ENCODE results near the gene RBFA. TPM values are rescaled to one million over a fixed set of nuclear protein-coding genes. Genes with fewer than 3 reads are reported as not detected.
"Not testable (repeated sequence)": the region's sequence is repeated elsewhere in the genome, so short reads cannot be mapped to it uniquely, and the experiment has no call there.

Gene RBFA
- total RNA-seq, 2 donors from 2014 or later, result 23.0 to 47.3 TPM

- Mint-ChIP-seq H3K4me1 (ENCODE audit: low read depth in 2 of 2) (no peaks in the 10 kb centered on the region), H3K9me3 (peaks cover 4% of the 10 kb centered on the region), H3K27me3 (no peaks in the 10 kb centered on the region), H3K4me3 (no peak overlapping the region), H3K36me3 (peaks cover 12% of the 10 kb centered on the region), H3K27ac (no peak overlapping the region)
- ATAC-seq (no peak), DNase-seq (ENCODE audit: low spot score) (no peak)
Observed at GRCh38 chr18:80009661-80010550, 24.3 kb upstream of the RBFA start.

- Mint-ChIP-seq H3K27ac (no peak overlapping the region), H3K4me1 (ENCODE audit: low read depth in 2 of 2) (no peaks in the 10 kb centered on the region), H3K36me3 (peaks cover 12% of the 10 kb centered on the region), H3K4me3 (no peak overlapping the region), H3K9me3 (peaks cover 4% of the 10 kb centered on the region), H3K27me3 (no peaks in the 10 kb centered on the region)
- ATAC-seq, result no peak
- DNase-seq (ENCODE audit: low spot score), result no peak
Observed at GRCh38 chr18:80010551-80010906, 23.7 kb upstream of the RBFA start.

- not testable (repeated sequence) for H3K27me3 Mint-ChIP-seq; H3K4me3 Mint-ChIP-seq; H3K4me1 Mint-ChIP-seq (ENCODE audit: low read depth in 2 of 2); ATAC-seq; H3K9me3 Mint-ChIP-seq; H3K27ac Mint-ChIP-seq; DNase-seq (ENCODE audit: low spot score)
- H3K36me3 Mint-ChIP-seq, result peaks cover 12% of the 10 kb centered on the region
Observed at GRCh38 chr18:80011496-80012137, 22.6 kb upstream of the RBFA start.

- no peak for DNase-seq (ENCODE audit: low spot score)
- Mint-ChIP-seq H3K9me3 (peaks cover 4% of the 10 kb centered on the region), H3K27ac (no peak overlapping the region), H3K36me3 (peaks cover 12% of the 10 kb centered on the region), H3K4me3 (no peak overlapping the region), H3K27me3 (no peaks in the 10 kb centered on the region), H3K4me1 (ENCODE audit: low read depth in 2 of 2) (no peaks in the 10 kb centered on the region)
- no peak for ATAC-seq
Observed at GRCh38 chr18:80012714-80013113, 21.5 kb upstream of the RBFA start.

GRCh38 chr18:80022613-80023012, 11.6 kb upstream of the RBFA start:
- Mint-ChIP-seq H3K4me3 (no peak overlapping the region), H3K27me3 (no peaks in the 10 kb centered on the region), H3K9me3 (peaks cover 18% of the 10 kb centered on the region), H3K4me1 (ENCODE audit: low read depth in 2 of 2) (no peaks in the 10 kb centered on the region), H3K36me3 (peaks cover 82% of the 10 kb centered on the region), H3K27ac (no peak overlapping the region)
- DNase-seq (ENCODE audit: low spot score) (no peak), ATAC-seq (no peak)

- H3K4me1 Mint-ChIP-seq (ENCODE audit: low read depth in 2 of 2), result no peaks in the 10 kb centered on the region
Observed at GRCh38 chr18:80023173-80023572, 11.1 kb upstream of the RBFA start.

GRCh38 chr18:80026363-80026762, 7.9 kb upstream of the RBFA start:
- peaks cover 65% of the 10 kb centered on the region for H3K36me3 Mint-ChIP-seq
- DNase-seq (ENCODE audit: low spot score) (no peak), ATAC-seq (no peak)
- H3K4me1 Mint-ChIP-seq (ENCODE audit: low read depth in 2 of 2), result no peaks in the 10 kb centered on the region
- peaks cover 10% of the 10 kb centered on the region for H3K9me3 Mint-ChIP-seq
- no peaks in the 10 kb centered on the region for H3K27me3 Mint-ChIP-seq
- no peak overlapping the region for H3K4me3 Mint-ChIP-seq
- H3K27ac Mint-ChIP-seq, result no peak overlapping the region

More at GRCh38 chr18:80023173-80023572, 11.1 kb upstream of the RBFA start:
- peaks cover 79% of the 10 kb centered on the region for H3K36me3 Mint-ChIP-seq
- no peak for DNase-seq (ENCODE audit: low spot score)
- peaks cover 15% of the 10 kb centered on the region for H3K9me3 Mint-ChIP-seq
- no peak overlapping the region for H3K4me3 Mint-ChIP-seq
- ATAC-seq, result no peak
- H3K27ac Mint-ChIP-seq, result no peak overlapping the region
- H3K27me3 Mint-ChIP-seq, result no peaks in the 10 kb centered on the region

- not testable (repeated sequence) for DNase-seq (ENCODE audit: low spot score); H3K4me3 Mint-ChIP-seq; H3K27ac Mint-ChIP-seq; H3K4me1 Mint-ChIP-seq (ENCODE audit: low read depth in 2 of 2); ATAC-seq; H3K9me3 Mint-ChIP-seq; H3K27me3 Mint-ChIP-seq
- peaks cover 54% of the 10 kb centered on the region for H3K36me3 Mint-ChIP-seq
Observed at GRCh38 chr18:80027719-80028118, 6.5 kb upstream of the RBFA start.

- Mint-ChIP-seq H3K4me3 (no peak overlapping the region), H3K27me3 (no peaks in the 10 kb centered on the region), H3K9me3 (peaks cover 9% of the 10 kb centered on the region), H3K4me1 (ENCODE audit: low read depth in 2 of 2) (peaks cover 7 to 10% of the 10 kb centered on the region in 2 donors), H3K27ac (no peak overlapping the region), H3K36me3 (peaks cover 35% of the 10 kb centered on the region)
- DNase-seq (ENCODE audit: low spot score), result no peak
- ATAC-seq, result no peak
Observed at GRCh38 chr18:80029690-80030089, 4.5 kb upstream of the RBFA start.

- H3K27ac Mint-ChIP-seq, result peak overlapping the region; percentile 70 to 88
- H3K4me1 Mint-ChIP-seq (ENCODE audit: low read depth in 2 of 2), result peaks cover 19 to 26% of the 10 kb centered on the region in 2 donors
- DNase-seq (ENCODE audit: low spot score) (peak; percentile 79), ATAC-seq (no peak)
- H3K27me3 Mint-ChIP-seq, result no peaks in the 10 kb centered on the region
- peaks cover 7% of the 10 kb centered on the region for H3K36me3 Mint-ChIP-seq
- peaks cover 3% of the 10 kb centered on the region for H3K9me3 Mint-ChIP-seq
- peak overlapping the region; percentile 90 for H3K4me3 Mint-ChIP-seq
Observed at GRCh38 chr18:80033181-80034067, 810 bp upstream of the RBFA start.

- Mint-ChIP-seq H3K4me3 (peak overlapping the region; percentile 90), H3K4me1 (ENCODE audit: low read depth in 2 of 2) (peaks cover 19 to 26% of the 10 kb centered on the region in 2 donors), H3K9me3 (peaks cover 3% of the 10 kb centered on the region), H3K27ac (peak overlapping the region; percentile 70 to 88), H3K36me3 (no peaks in the 10 kb centered on the region), H3K27me3 (no peaks in the 10 kb centered on the region)
- ATAC-seq (no peak), DNase-seq (ENCODE audit: low spot score) (no peak)
Observed at GRCh38 chr18:80034852-80035406, 695 bp downstream of the RBFA start.

GRCh38 chr18:80035997-80036396, 1.8 kb downstream of the RBFA start:
- DNase-seq (ENCODE audit: low spot score) (no peak), ATAC-seq (no peak)
- H3K4me3 Mint-ChIP-seq, result peak overlapping the region; percentile 90
- no peak overlapping the region for H3K27ac Mint-ChIP-seq
- H3K4me1 Mint-ChIP-seq (ENCODE audit: low read depth in 2 of 2), result peaks cover 19 to 26% of the 10 kb centered on the region in 2 donors
- H3K27me3 Mint-ChIP-seq, result no peaks in the 10 kb centered on the region
- H3K36me3 Mint-ChIP-seq, result no peaks in the 10 kb centered on the region
- H3K9me3 Mint-ChIP-seq, result peaks cover 3% of the 10 kb centered on the region

GRCh38 chr18:80037300-80037699, 3.1 kb downstream of the RBFA start:
- no peaks in the 10 kb centered on the region for H3K27me3 Mint-ChIP-seq
- H3K4me1 Mint-ChIP-seq (ENCODE audit: low read depth in 2 of 2), result peaks cover 19 to 26% of the 10 kb centered on the region in 2 donors
- H3K36me3 Mint-ChIP-seq, result no peaks in the 10 kb centered on the region
- no peak for DNase-seq (ENCODE audit: low spot score)
- no peak for ATAC-seq
- H3K4me3 Mint-ChIP-seq, result no peak overlapping the region
- H3K27ac Mint-ChIP-seq, result no peak overlapping the region
- peaks cover 3% of the 10 kb centered on the region for H3K9me3 Mint-ChIP-seq

Data from natural killer cell treated with Interleukin-12 subunit alpha and Interleukin-12 subunit beta and Interleukin-15 and Interleukin-18, amount 100 ng/mL, for 72 hours (primary cell).